Measurements from ENCODE around the gene TFB2M. TPM values are rescaled to one million over a fixed set of nuclear protein-coding genes. Genes with fewer than 3 reads are reported as not detected.
A peak's percentile ranks its signal among the peaks of the same experiment; 100 is the strongest.

TFB2M gene
- total and polyA plus RNA-seq, 2 of the 13 experiments (the other 11 are each of a cell fraction or from before 2014, with no cell fraction given): 15.7 to 31.4 TPM

DNA sequence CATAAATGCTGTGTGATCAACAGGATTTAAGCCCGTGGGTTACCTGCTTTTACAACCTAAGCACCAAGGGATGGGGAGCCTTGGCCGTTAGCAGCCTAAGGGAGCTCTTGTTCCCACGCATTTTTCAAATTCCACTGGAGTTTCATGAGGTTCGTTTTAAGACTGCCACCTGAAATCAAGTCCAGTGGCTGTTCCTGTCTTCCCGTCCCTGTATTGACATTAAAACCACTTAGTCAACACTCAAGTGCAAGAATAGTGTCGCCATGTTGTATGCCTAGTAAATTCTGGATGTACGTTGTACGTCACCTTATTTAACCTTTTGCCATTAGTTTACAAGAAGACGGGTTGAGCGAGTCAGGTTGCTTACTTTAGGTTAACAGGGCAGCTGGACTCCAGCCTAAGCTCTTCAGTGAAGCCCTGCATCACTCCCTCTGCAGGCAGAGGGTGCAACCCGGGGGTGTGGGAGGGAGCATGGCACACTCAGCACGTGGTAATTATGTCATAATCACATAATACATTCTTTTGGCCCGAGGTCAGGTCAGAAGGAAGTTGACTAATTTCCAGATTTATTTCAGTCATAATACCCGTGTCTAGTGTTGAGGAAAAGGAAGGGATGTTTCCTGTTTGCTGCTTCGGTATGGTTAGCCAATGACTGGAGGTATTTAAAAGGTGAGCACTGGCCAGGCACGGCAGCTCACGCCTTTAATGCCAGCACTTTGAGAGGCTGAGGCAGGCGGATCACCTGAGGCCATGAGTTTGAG, 42.7 kb upstream of the TFB2M start (continued):
- TF ChIP-seq, protein P1, sequence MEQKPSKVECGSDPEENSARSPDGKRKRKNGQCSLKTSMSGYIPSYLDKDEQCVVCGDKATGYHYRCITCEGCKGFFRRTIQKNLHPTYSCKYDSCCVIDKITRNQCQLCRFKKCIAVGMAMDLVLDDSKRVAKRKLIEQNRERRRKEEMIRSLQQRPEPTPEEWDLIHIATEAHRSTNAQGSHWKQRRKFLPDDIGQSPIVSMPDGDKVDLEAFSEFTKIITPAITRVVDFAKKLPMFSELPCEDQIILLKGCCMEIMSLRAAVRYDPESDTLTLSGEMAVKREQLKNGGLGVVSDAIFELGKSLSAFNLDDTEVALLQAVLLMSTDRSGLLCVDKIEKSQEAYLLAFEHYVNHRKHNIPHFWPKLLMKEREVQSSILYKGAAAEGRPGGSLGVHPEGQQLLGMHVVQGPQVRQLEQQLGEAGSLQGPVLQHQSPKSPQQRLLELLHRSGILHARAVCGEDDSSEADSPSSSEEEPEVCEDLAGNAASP (CRISPR knock-in tag; IDR thresholded peaks at IDR 0.05; ENCODE audit: borderline replicate concordance): peak; percentile 89
- TF ChIP-seq, protein P2, sequence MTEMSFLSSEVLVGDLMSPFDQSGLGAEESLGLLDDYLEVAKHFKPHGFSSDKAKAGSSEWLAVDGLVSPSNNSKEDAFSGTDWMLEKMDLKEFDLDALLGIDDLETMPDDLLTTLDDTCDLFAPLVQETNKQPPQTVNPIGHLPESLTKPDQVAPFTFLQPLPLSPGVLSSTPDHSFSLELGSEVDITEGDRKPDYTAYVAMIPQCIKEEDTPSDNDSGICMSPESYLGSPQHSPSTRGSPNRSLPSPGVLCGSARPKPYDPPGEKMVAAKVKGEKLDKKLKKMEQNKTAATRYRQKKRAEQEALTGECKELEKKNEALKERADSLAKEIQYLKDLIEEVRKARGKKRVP (CRISPR knock-in tag; IDR thresholded peaks at IDR 0.05): peak in 1 of 2 experiments; percentile 40; a peak in 1 of 4 replicates
- TF ChIP-seq MEF2D (CRISPR knock-in tag; IDR thresholded peaks at IDR 0.05) (0 out of 2 replicates have a peak, but pooled peaks have one; percentile 27), ZNF709 (CRISPR knock-in tag; IDR thresholded peaks at IDR 0.05) (peak; percentile 38; the same call in 1 of the 2 replicates), EHMT2 (IDR thresholded peaks at IDR 0.05; ENCODE audit: borderline replicate concordance, low read depth, low read length) (0 out of 2 replicates have a peak, but pooled peaks have one; percentile 45), ARNTL (CRISPR knock-in tag; IDR thresholded peaks at IDR 0.05) (no peak), HNF4A (CRISPR knock-in tag; IDR thresholded peaks at IDR 0.05) (0 out of 2 replicates have a peak, but pooled peaks have one; percentile 6), RXRA (CRISPR knock-in tag; IDR thresholded peaks at IDR 0.05) (peak; percentile 54; the same call in 1 of the 2 replicates), ZC3H4 (CRISPR knock-in tag; IDR thresholded peaks at IDR 0.05; ENCODE audit: borderline replicate concordance) (no peak), NCOA5 (CRISPR knock-in tag; IDR thresholded peaks at IDR 0.05) (no peak), YEATS4 (CRISPR knock-in tag; IDR thresholded peaks at IDR 0.05; ENCODE audit: borderline replicate concordance) (0 out of 2 replicates have a peak, but pooled peaks have one; percentile 28), ZNF326 (CRISPR knock-in tag; IDR thresholded peaks at IDR 0.05; ENCODE audit: borderline replicate concordance) (no peak), TBX2 (CRISPR knock-in tag; IDR thresholded peaks at IDR 0.05; ENCODE audit: borderline replicate concordance) (peak; percentile 31; the same call in 1 of the 2 replicates), RARA (CRISPR knock-in tag; IDR thresholded peaks at IDR 0.05) (peak; percentile 41), TEAD3 (CRISPR knock-in tag; optimal IDR thresholded peaks at IDR 0.05; ENCODE audit: borderline replicate concordance) (peak; percentile 52), FOXP1 (IDR thresholded peaks at IDR 0.05) (no peak), FOXP1 (CRISPR knock-in tag; IDR thresholded peaks at IDR 0.05) (peak; percentile 48; the same call in 1 of the 2 replicates), ZNF75D (CRISPR knock-in tag; IDR thresholded peaks at IDR 0.05; ENCODE audit: borderline replicate concordance) (no peak), ZNF644 (CRISPR knock-in tag; IDR thresholded peaks at IDR 0.05; ENCODE audit: low read depth) (peak; percentile 59; the same call in 1 of the 2 replicates), SAP130 (CRISPR knock-in tag; IDR thresholded peaks at IDR 0.05; ENCODE audit: low read depth) (peak; percentile 24; the same call in 1 of the 2 replicates), EED (CRISPR knock-in tag; IDR thresholded peaks at IDR 0.05) (no peak)
- TF ChIP-seq, protein P3, sequence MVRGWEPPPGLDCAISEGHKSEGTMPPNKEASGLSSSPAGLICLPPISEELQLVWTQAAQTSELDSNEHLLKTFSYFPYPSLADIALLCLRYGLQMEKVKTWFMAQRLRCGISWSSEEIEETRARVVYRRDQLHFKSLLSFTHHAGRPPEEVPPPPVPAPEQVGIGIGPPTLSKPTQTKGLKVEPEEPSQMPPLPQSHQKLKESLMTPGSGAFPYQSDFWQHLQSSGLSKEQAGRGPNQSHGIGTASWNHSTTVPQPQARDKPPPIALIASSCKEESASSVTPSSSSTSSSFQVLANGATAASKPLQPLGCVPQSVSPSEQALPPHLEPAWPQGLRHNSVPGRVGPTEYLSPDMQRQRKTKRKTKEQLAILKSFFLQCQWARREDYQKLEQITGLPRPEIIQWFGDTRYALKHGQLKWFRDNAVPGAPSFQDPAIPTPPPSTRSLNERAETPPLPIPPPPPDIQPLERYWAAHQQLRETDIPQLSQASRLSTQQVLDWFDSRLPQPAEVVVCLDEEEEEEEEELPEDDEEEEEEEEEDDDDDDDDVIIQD (CRISPR knock-in tag; IDR thresholded peaks at IDR 0.05; ENCODE audit: low read depth): peak; percentile 47; the same call in 1 of the 2 replicates
- TF ChIP-seq, protein P4, sequence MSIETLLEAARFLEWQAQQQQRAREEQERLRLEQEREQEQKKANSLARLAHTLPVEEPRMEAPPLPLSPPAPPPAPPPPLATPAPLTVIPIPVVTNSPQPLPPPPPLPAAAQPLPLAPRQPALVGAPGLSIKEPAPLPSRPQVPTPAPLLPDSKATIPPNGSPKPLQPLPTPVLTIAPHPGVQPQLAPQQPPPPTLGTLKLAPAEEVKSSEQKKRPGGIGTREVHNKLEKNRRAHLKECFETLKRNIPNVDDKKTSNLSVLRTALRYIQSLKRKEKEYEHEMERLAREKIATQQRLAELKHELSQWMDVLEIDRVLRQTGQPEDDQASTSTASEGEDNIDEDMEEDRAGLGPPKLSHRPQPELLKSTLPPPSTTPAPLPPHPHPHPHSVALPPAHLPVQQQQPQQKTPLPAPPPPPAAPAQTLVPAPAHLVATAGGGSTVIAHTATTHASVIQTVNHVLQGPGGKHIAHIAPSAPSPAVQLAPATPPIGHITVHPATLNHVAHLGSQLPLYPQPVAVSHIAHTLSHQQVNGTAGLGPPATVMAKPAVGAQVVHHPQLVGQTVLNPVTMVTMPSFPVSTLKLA (IDR thresholded peaks at IDR 0.05): peak; percentile 54; the same call in 1 of the 2 replicates
- TF ChIP-seq, protein P5, sequence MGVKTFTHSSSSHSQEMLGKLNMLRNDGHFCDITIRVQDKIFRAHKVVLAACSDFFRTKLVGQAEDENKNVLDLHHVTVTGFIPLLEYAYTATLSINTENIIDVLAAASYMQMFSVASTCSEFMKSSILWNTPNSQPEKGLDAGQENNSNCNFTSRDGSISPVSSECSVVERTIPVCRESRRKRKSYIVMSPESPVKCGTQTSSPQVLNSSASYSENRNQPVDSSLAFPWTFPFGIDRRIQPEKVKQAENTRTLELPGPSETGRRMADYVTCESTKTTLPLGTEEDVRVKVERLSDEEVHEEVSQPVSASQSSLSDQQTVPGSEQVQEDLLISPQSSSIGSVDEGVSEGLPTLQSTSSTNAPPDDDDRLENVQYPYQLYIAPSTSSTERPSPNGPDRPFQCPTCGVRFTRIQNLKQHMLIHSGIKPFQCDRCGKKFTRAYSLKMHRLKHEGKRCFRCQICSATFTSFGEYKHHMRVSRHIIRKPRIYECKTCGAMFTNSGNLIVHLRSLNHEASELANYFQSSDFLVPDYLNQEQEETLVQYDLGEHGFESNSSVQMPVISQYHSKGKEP (CRISPR knock-in tag; IDR thresholded peaks at IDR 0.05): no peak
